HG02610 (cell line): ENCODE data around the gene AASDHPPT.

Experiments used
- ATAC-seq: cut with Tn5 transposase; IDR thresholded peaks from one replicate; pipeline ENCODE4 v1.9.1; 2021; ENCODE audit warnings: mild to moderate bottlenecking, moderate library complexity; ENCODE audit not compliant: unreplicated experiment

Gene AASDHPPT

DNA sequence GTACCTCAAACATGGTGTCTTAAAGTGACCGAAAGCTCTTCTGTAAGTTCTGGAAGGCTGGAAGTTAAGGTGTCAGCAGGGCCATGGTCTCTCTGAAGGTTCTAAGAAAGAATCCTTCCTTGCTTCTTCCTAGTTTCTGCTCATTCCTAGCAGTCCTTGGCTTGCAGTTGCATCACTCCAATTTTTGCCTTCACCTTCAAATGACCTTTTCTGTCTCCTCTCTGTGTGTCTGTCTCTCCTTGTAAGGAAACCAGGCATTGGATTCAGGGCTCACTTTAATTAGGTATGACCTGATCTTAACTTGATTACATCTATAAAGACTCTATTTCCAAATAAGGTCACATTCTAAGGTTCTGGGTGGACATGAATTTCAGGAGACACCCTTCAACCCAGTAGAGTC is 8.7 kb downstream of the AASDHPPT start:
- no peak for ATAC-seq

DNA sequence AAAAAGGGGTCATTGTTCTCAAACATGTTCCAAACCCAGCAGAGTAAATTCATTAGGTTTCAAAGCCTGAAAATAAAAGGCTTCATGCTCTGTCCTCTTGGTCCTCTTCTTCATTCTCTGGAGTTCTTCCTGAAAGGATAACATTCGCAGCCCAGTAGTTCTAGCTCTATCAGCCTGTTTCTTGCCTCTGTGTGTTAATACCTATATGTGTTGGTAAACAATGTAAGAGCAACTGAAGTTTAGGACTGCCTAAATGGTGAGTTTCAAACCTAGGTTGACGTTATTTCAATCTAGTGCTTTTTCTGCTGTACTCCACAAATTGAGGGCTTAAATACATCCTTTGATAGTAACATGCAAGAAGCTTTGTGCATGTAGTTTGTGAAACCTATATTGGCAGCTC is 9.4 kb downstream of the AASDHPPT start:
- no peak for ATAC-seq

- no peak for ATAC-seq
These were observed 10.5 kb downstream of the AASDHPPT start for GRCh38 chr11:106087815-106088435.

- ATAC-seq: no peak
These were observed 11.4 kb downstream of the AASDHPPT start for GRCh38 chr11:106088896-106089295.

- ATAC-seq: peak; percentile 99
These were observed 14.1 kb downstream of the AASDHPPT start for GRCh38 chr11:106091480-106092123.

DNA sequence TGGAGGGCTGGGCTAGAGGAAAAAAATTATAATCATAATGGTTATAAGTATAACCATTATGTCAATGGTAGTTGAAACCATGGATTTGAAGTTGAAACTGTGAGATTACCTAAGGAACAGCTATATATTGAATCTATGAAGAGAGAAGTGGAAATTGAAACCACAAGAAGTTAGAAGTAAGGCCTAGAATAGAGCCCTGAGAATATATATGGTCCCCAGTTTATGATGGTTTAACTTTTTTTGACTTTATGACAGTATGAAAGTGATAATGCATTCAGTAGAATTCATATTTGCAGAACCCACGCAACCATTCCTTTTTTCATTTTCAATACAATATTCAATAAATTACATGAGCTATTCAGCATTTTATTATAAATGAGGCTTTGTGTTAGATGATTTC is 15.0 kb downstream of the AASDHPPT start:
- no peak for ATAC-seq

- ATAC-seq: no peak
These were observed 21.6 kb downstream of the AASDHPPT start for GRCh38 chr11:106098893-106099553.

- ATAC-seq: no peak
These were observed 23.9 kb downstream of the AASDHPPT start for GRCh38 chr11:106101370-106101769.

GRCh38 chr11:106101819-106102218 is 24.4 kb downstream of the AASDHPPT start:
- no peak for ATAC-seq

- ATAC-seq: no peak
These were observed 28.5 kb downstream of the AASDHPPT start for GRCh38 chr11:106105986-106106385.

- no peak for ATAC-seq
These were observed 44.3 kb downstream of the AASDHPPT start for GRCh38 chr11:106121570-106122320.

DNA sequence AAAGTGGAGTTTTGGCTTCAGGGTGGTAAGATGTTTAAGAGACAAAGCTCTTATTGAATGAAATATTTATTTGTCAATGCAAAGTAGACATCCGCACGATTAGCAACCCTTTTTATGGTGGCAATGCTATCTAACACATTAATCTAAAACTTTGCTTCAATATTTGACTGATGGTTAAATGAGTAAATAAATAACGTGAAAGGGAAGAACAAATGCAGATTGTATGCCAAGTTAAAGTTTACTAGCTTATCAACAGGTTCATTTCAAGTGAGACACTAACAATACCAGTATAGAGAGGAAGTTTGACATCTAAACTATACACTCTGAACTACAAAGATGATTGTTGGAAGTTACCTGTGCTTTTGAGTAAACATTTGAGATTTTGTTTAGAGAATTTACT is 50.1 kb downstream of the AASDHPPT start:
- no peak for ATAC-seq

GRCh38 chr11:106128740-106129139 is 51.3 kb downstream of the AASDHPPT start:
- ATAC-seq: no peak

DNA sequence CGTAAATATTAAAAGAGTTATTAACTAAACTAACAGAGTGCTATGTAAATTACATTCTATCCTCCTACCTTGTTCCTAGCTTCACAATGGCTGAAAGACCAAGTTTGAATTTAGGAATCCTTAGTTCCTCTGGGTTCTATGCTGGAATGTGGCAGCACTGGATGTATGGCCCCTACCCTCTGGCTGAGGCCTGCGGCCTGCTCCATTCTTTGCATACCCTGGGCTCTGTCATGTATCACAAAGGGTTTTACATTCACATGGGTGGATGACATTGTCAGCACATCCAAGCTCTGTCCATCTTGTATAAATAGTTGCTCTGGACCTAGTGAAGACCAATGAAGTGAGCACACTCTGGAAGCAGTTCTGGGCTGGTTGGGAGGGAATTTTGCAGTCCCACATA is 54.5 kb downstream of the AASDHPPT start:
- no peak for ATAC-seq

DNA sequence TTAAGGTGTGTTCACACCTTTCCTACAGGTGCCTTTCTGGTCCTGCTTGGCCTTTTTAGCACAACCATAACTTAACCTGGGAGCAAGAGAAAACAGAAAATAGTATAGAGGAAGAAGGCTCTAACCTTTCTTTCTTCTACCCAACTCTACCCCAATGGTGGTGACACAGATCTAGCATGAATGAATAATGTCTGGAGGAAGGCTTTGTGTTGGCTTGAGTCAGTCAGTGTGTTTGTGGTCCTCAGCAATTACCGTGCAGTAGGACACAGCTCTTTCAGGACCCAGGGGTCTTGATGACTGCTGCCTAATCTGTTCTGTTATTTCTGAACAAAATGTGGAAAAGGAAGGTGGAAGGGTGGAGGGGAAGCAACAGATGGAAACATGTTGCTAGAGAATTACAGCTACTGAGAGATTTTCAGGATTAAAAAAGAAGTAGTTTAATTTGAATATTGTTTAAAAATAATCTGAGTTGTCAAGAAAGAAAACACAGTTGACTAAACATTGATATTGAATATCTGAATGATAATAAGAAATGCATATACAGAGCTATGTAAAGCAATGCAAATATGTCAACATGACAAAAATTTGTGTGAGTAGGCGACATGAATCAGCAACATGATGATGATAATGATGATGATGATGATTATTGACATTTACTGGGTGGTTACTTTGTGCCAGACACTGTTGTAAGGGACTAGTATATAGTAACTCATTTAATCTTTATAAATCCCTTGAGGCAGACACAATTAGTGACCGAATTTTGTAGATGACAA is 55.3 kb downstream of the AASDHPPT start:
- no peak for ATAC-seq

GRCh38 chr11:106133529-106133928 is 56.1 kb downstream of the AASDHPPT start:
- no peak for ATAC-seq

GRCh38 chr11:106137061-106137460 is 59.6 kb downstream of the AASDHPPT start:
- ATAC-seq: no peak

GRCh38 chr11:106137758-106138157 is 60.3 kb downstream of the AASDHPPT start:
- ATAC-seq: no peak
